Endodermal cell (in vitro differentiated cells): Measurements from ENCODE around the gene ZMAT3. TPM values are rescaled to one million over a fixed set of nuclear protein-coding genes. Genes with fewer than 3 reads are reported as not detected.

Source experiments
- DNase-seq: peaks from one replicate; pipeline ENCODE4 v3.0.0-alpha.2; 2017
- H3K27ac ChIP-seq: 2 replicates; pipeline ENCODE4 v1.5.1; 2013; ENCODE audit warnings: mild to moderate bottlenecking, low read depth, low read length, moderate library complexity
- H3K27me3 ChIP-seq: 2 replicates; pipeline ENCODE4 v1.6.1; 2013; ENCODE audit warnings: mild to moderate bottlenecking, low read length, moderate library complexity; ENCODE audit not compliant: insufficient read depth, control insufficient read depth, poor library complexity, severe bottlenecking
- H3K36me3 ChIP-seq: 2 replicates; pipeline ENCODE4 v1.7.0; 2013; ENCODE audit warnings: mild to moderate bottlenecking, low read length, moderate library complexity; ENCODE audit not compliant: control insufficient read depth, insufficient read depth
- H3K4me1 ChIP-seq: one replicate; pipeline ENCODE4 v1.7.0; 2013; ENCODE audit warnings: low read length; ENCODE audit not compliant: control insufficient read depth, insufficient read depth
- H3K4me3 ChIP-seq: 2 replicates; pipeline ENCODE4 v1.5.1; 2013; ENCODE audit warnings: mild to moderate bottlenecking, low read length, moderate library complexity
- H3K9ac ChIP-seq: 2 replicates; pipeline ENCODE4 v1.6.1; 2013; ENCODE audit warnings: mild to moderate bottlenecking, low read length, moderate library complexity; ENCODE audit not compliant: poor library complexity, severe bottlenecking; ENCODE audit errors: extremely low read depth
- H3K9me3 ChIP-seq: 2 replicates; pipeline ENCODE4 v1.6.1; 2013; ENCODE audit warnings: mild to moderate bottlenecking, low read length, moderate library complexity; ENCODE audit not compliant: control insufficient read depth
- H3K27ac Mint-ChIP-seq: 2 replicates; pipeline ENCODE4 v1.8.0; 2020; ENCODE audit warnings: mixed read lengths
- H3K27me3 Mint-ChIP-seq: 2 replicates; pipeline ENCODE4 v1.8.0; 2021; ENCODE audit warnings: mild to moderate bottlenecking, mixed read lengths; ENCODE audit not compliant: insufficient read depth
- H3K36me3 Mint-ChIP-seq: 2 replicates; pipeline ENCODE4 v1.8.0; 2020; ENCODE audit warnings: low read depth, mixed read lengths
- H3K4me1 Mint-ChIP-seq: 2 replicates; pipeline ENCODE4 v1.8.0; 2020; ENCODE audit warnings: mixed read lengths
- H3K4me3 Mint-ChIP-seq: 2 replicates; pipeline ENCODE4 v1.8.0; 2020; ENCODE audit warnings: mild to moderate bottlenecking, moderate library complexity, mixed read lengths
- H3K9me3 Mint-ChIP-seq: 2 replicates; pipeline ENCODE4 v1.8.0; 2020; ENCODE audit warnings: mild to moderate bottlenecking, mixed read lengths
- WGBS, 2 experiments: methylation state at CpG; one replicate each; pipeline versions ENCODE4 v1.1.5 to v1.1.7; 2013; ENCODE audit warnings: missing lambda C conversion rate in 2 of 2, mixed read lengths in 1 of 2; ENCODE audit not compliant: insufficient coverage in 1 of 2, insufficient read length in 1 of 2; 5-methylcytosine and 5-hydroxymethylcytosine counted together
- total RNA-seq, 2 donors: library from RNA; stranded (reverse); fragmentation: NEBNext Ultra II Directional in 1 of 2; extraction: Animal tissue kit (Norgen Biotek cat#: 25700) in 1 of 2; gene quantifications; 2 replicates in 1 of 2; 3 replicates in 1 of 2; pipeline ENCODE4 v1.2.1, GENCODE V29; 2021
- TF ChIP-seq, protein P1 (sequence below): fragments of 200-600 bp; sonication (generic); conservative IDR thresholded peaks from 2 replicates; pipeline ENCODE4 v1.5.0; 2021; ENCODE audit warnings: antibody characterized with exemption, mild to moderate bottlenecking

The ZMAT3 gene
- total RNA-seq, 2 donors from 2014 or later = 5.8 to 6.7 TPM

DNA sequence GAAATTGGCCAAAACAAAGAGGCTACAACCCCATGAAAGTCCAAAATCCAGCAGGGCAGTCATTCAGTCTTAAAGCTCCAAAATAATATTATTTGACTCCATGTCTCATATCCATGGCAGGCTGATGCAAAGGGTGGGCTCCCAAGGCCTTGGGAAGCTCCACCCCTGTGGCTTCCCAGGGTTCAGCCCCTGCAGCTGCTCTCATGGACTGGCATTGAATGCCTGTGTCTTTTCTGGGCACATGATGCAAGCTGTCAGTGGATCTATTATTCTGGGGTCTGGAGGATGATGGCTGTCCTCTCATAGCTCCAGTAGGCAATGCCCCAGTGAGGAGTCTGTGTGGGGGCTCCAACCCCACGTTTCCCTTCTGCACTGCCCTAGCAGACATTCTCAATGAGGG lies 81.8 kb downstream of the ZMAT3 start:
- 71 to 78% methylated on average over 1 of the region's 1 CpG for WGBS, 2 experiments
- Histone ChIP-seq H3K36me3 (no peaks in the 10 kb centered on the region), H3K4me3 (peak overlapping the region; percentile 48), H3K27ac (no peak overlapping the region), H3K9ac (no peak overlapping the region), H3K9me3 (peaks cover 61% of the 10 kb centered on the region), H3K4me1 (no peaks in the 10 kb centered on the region), H3K27me3 (no peaks in the 10 kb centered on the region)
- peaks cover 70% of the 10 kb centered on the region for H3K9me3 Mint-ChIP-seq
- H3K4me3 Mint-ChIP-seq = no peak overlapping the region
- peaks cover 5% of the 10 kb centered on the region for H3K27me3 Mint-ChIP-seq
- no peak for DNase-seq
- peaks cover 14% of the 10 kb centered on the region for H3K4me1 Mint-ChIP-seq
- H3K27ac Mint-ChIP-seq = no peak overlapping the region
- peaks cover 28% of the 10 kb centered on the region for H3K36me3 Mint-ChIP-seq
- TF ChIP-seq, protein P1, sequence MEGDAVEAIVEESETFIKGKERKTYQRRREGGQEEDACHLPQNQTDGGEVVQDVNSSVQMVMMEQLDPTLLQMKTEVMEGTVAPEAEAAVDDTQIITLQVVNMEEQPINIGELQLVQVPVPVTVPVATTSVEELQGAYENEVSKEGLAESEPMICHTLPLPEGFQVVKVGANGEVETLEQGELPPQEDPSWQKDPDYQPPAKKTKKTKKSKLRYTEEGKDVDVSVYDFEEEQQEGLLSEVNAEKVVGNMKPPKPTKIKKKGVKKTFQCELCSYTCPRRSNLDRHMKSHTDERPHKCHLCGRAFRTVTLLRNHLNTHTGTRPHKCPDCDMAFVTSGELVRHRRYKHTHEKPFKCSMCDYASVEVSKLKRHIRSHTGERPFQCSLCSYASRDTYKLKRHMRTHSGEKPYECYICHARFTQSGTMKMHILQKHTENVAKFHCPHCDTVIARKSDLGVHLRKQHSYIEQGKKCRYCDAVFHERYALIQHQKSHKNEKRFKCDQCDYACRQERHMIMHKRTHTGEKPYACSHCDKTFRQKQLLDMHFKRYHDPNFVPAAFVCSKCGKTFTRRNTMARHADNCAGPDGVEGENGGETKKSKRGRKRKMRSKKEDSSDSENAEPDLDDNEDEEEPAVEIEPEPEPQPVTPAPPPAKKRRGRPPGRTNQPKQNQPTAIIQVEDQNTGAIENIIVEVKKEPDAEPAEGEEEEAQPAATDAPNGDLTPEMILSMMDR = no peak

DNA sequence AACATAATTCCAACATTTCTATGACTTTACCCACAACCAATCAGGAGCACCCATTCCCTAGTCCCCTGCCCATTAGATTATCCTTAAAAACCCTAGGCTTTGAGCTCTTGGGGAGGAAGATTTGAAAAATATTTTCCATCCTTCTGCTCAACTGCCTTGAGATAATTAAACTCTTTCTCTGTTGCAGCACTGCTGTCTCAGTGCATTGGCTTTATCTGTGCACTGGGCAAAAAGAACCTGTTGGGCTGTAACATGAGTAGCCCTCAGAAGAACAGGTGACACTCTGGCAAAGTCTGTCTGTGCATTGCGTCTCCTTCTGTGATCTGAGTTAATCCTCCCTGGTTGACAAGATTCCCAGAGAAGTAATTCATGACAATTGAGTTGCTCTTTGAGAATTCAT lies 83.9 kb downstream of the ZMAT3 start:
- Histone ChIP-seq H3K4me3 (peak overlapping the region; percentile 65), H3K36me3 (no peaks in the 10 kb centered on the region), H3K9me3 (peaks cover 61% of the 10 kb centered on the region), H3K9ac (no peak overlapping the region), H3K27me3 (no peaks in the 10 kb centered on the region), H3K4me1 (no peaks in the 10 kb centered on the region), H3K27ac (no peak overlapping the region)
- peaks cover 5% of the 10 kb centered on the region for H3K27me3 Mint-ChIP-seq
- DNase-seq = no peak
- H3K4me1 Mint-ChIP-seq = peaks cover 1% of the 10 kb centered on the region
- TF ChIP-seq, protein P1 = no peak
- H3K27ac Mint-ChIP-seq = no peak overlapping the region
- peaks cover 28% of the 10 kb centered on the region for H3K36me3 Mint-ChIP-seq
- H3K9me3 Mint-ChIP-seq = peaks cover 80% of the 10 kb centered on the region
- WGBS, 2 experiments = 88 to 92% methylated on average over 1 of the region's 1 CpG
- H3K4me3 Mint-ChIP-seq = no peak overlapping the region

DNA sequence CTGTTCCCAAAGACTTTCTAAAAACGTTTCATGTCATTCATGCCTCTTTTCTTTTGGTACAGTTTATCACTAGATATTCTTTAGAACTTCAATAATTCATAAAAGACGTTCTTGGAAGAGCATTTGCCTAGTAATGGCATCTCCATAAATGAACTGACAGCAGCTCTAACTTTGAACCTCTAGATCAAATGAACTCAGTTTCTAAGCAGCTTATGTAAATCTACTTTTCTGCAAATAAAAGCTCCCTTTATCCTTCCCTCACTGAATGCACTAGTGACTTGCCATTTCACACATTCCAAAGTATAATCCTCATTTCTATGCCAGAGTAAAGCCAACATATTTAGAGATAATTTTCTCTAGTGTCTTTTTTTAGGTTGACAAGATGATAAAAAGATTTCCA lies 85.2 kb downstream of the ZMAT3 start:
- Mint-ChIP-seq H3K36me3 (peaks cover 28% of the 10 kb centered on the region), H3K27ac (no peak overlapping the region)

More for the DNA sequence above, 85.2 kb downstream of the ZMAT3 start:
- no peak for DNase-seq
- H3K4me1 Mint-ChIP-seq = no peaks in the 10 kb centered on the region
- peaks cover 74% of the 10 kb centered on the region for H3K9me3 Mint-ChIP-seq
- no peaks in the 10 kb centered on the region for H3K36me3 ChIP-seq
- TF ChIP-seq, protein P1 = no peak
- no peaks in the 10 kb centered on the region for H3K4me1 ChIP-seq
- H3K9me3 ChIP-seq = peaks cover 61% of the 10 kb centered on the region
- H3K4me3 Mint-ChIP-seq = no peak overlapping the region
- no peak overlapping the region for H3K9ac ChIP-seq
- H3K27ac ChIP-seq = no peak overlapping the region
- 64 to 89% methylated on average over 2 of the region's 2 CpGs for WGBS, 2 experiments
- peak overlapping the region; percentile 65 for H3K4me3 ChIP-seq
- peaks cover 5% of the 10 kb centered on the region for H3K27me3 Mint-ChIP-seq
- H3K27me3 ChIP-seq = no peaks in the 10 kb centered on the region
